Stimulated activated CD4-positive, alpha-beta T cell treated with anti-CD3 and anti-CD28 coated beads, TNF-alpha, amount 100 ng/mL, for 1 hour (primary cell): Measurements from ENCODE around the gene COX17.

Source experiments
- DNase-seq, 3 donors: peaks; one replicate each; pipeline ENCODE4 v3.0.0-alpha.2; 2020; ENCODE audit warnings: low read depth in 3 of 3, low spot score in 1 of 3

Gene COX17

GRCh38 chr3:119625451-119626153, 51.6 kb downstream of the COX17 start:
- no peak for DNase-seq

GRCh38 chr3:119624002-119624720, 53.0 kb downstream of the COX17 start:
- DNase-seq = no peak

DNA sequence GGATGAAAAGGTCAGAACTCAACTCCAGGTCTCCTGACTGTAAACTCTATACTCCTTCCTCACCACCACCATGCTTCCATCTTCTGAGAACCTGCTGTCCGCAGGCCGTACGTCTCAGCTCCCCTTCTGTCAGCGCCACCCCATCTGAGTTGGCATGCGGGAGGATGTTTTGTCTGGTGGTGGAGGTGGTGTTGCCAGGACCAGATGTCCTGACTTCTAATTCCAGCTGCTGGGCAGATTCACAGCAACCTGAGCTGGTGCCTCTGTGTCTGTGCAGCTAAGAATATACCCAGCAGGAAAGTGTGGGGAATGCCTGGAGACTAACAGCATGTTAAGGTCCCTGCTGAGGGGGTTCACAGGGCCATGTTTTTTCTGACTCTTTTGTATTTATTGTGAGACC, 56.3 kb downstream of the COX17 start:
- no peak for DNase-seq
